HG03565 (cell line): Measurements from ENCODE around the gene CLUH.

Experiments
- ATAC-seq: cut with Tn5 transposase; IDR thresholded peaks from one replicate; pipeline ENCODE4 v1.9.1; 2021; ENCODE audit warnings: mild to moderate bottlenecking, moderate library complexity; ENCODE audit not compliant: unreplicated experiment

Gene CLUH

DNA sequence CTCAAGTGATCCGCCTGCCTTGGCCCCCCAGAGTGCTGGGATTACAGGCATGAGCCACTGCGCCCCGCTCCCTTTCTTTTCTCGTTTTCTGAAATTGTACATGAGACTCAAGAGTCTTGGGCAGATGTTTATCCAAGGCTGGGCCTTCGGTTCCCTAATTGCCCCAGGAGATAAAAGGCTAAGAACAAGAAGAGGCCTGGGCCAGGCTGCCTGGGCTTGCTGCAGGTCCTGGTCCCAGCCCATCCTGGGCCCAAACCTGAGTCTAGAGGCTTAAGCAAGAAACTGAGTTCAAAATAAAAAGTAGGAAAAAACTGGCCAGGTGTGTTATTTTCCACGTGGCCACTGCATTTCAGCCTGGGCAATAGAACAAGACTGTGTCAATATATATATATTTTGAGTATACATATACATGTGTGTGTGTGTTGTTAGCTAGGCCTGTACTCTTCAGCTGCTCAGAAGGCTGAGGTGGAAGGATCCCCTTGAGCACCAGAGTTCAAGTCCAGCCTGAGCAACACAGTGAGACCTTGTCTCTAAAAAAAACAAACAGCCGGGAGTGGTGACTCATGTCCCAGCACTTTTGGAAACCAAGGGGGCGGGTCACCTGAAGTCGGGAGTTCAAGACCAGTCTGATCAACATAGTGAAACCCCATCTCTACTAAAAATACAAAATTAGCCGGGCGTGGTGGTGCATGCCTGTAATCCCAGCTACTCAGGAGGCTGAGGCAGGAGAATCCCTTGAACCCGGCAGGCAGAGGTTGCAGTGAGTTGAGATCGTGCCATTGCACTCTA, 6.8 kb upstream of the CLUH start:
- no peak for ATAC-seq

DNA sequence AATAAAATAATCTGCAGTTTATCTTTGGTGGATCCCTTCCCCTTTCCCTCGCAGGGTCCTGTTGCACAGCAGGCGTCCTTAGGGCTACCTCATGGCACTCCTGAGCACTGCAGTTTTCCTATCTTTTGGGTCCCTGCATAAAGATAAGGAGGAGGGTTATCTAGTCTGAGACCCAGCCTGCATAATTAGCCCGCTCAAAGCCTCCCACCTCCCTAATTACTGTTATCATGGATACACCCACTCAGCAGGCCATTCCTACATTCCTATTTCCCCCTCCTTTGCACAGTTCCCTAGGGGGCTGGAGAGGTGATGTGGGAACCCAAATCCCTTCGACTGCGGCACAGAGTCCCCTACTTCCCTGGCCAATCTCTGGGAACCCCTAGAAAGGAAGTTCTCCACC, 5.1 kb upstream of the CLUH start:
- ATAC-seq = no peak

DNA sequence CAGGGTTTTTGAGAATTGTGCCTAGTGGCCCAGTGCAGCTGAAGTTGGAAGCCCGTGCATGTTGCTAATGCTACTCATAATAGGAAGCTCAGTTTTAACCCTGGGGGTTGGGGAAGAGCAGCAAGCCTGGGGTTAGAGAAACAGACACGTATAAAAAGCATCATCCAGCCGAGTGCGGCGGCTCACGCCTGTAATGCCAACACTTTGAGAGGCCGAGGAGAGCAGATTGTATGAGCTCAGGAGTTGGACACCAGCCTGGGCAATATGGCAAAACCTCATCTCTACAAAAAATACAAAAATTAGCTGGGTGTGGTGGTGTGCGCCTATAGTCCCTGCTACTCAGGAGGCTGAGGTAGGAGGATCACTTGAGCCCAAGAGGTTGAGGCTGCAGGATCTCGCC, 2.3 kb upstream of the CLUH start:
- ATAC-seq = no peak

DNA sequence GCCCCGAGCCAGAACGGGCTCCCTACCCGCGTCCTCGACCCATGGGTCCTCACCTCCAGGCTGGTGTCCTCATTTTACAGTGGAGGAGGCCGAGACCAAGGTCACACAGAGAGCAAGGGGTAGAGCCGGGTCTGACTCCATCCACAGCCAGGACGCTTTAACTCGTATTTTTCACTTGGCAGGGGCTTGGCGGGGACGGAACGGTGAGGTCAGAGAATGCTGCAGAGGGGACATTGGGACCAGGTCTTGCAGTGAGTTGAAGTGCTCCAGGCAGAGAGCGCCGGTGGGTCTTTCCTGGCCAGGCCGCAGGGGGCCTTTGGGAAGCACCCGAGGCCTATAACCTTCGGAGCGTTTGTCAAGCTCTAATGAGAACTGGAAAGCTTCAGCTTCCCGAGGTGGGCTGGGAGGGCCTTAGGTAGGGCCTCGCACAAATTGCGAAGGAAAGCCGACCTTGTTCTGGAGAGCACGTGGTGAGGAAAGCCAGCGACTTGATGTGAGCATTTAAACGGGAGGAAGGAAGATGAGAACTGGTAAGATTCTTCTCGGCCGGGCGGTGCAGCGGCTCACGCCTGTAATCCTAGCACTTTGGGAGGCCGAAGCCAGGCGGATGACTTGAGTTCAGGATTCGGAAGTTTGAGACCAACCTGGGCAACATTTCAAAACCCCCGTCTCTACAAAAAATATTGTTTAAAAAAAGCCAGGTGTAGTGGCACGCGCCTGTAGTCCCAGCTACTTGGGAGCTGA, 908 bp upstream of the CLUH start:
- no peak for ATAC-seq

DNA sequence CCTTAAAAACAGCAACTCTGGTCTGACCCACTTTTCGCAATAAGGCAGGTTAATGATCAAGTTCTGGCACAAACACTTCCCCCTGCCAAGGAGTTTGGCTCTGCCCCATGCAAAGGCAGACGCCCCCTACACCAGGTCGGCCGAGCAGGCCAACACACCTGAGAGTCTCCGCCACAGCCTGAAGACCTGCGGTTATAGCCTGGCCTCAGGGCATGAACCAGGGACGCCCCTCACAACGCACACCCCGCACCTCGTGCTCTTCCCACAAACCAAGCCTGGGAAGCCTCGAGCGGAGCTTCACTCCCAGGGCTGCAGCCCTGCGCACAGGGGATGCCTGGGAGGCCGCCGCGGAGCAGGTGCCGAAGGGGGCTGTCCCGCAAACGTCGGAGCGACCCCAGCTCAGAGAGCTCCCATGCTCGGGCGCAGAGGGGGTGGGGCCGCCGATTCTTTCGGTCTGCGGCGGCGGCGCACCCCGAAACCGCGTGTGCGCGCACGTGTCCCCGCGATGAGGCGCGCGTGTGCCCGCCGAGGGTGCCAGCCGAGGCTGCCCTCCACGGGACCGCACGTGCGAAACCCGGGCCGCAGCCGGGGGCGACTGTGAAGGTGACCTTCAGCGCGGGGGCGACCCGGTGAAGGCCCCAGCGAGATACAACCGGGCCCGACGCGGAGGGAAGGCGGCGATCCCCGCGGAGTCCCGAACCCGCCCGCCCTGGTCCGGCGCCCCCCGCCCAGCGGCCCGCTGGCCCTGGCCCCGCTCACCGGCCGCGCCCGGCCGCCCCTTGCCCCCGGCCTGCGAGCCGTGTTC, 559 bp downstream of the CLUH start:
- ATAC-seq = peak; percentile 12

DNA sequence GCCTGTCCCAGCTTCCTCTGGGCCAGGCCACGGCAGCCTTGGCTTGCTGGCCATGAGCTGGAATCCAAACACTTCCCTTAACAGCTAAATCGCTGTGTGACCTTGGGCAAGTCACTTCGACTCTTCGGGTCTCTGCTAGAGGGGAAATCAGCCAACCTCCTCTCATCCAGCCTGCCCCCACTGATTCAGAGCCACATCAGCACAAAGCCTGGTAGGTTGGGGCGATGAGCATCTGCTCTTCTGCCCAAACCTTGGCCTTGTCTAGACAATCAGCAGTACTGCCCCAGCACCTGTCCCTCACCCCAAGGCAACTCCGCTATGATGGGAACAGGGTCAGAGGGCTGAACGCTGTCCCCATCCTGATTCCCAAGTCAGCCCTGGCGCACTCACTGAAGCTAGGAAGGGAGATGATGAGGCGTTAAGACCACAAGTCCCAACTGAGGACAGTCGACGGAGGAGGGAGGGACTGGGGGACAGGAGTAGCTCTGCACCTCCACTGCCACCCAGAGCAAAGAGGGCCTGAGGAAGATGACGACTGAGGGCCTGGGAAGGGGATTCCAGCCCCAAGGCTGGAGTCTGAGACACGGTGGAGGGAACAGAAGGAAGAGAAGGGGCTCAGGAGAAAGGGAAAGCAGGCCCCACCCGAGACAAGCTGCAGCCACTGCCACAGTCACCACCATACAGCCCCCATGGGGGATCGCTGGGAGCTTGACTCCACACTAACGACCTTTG, 1.3 kb downstream of the CLUH start:
- ATAC-seq = no peak

DNA sequence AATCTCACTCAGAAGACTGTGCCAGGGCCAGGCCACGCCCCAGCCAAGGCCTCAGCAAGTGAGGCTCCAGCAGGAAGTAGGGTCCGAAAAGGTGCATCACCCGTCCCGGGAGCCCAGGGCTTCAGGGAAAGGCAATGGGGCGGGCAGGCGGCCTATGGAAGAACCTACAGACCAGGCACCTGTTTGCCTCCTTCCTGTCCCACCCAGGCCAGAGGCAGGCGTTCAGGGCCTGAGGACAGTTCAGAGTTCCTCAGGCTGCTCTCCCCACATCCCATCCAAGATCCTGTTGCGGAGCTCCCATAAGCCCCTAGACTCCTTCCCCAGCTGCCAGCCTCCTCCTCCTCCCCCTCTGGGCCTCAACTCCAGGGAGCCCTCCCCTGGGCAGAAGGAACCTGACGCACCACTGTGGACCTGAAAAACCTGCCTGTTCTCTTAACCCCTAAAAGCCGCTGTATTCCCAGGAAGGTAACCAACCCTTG, 2.3 kb downstream of the CLUH start:
- no peak for ATAC-seq

DNA sequence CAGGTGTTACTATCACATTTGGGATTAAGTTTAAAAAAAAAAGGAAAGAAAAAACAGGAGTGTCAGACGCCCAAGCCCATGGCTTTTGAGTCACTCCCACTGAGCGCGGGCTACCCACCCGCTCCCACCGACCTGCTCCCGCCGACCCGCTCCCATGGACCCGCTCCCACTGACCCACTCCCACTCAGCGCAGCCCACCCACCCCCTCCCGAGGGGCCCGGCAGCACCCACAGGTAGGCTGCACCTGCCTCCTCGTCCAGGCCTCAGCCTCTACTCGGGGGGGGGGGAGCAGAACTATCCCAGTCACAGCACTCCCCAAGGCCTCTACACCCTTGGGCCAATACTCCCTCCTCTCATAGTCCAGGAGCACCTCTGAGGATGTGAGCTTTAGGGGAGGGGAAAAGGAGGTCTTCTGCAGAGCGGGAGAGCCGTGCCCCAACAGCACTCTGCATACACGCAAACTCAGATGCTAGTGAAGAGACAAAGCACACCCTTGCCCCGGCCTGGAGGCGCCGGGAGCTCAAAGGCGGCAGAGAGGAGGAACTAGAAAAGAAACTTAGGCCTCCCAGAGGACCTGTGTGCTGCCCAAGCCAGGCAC, 2.9 kb downstream of the CLUH start:
- ATAC-seq = no peak

DNA sequence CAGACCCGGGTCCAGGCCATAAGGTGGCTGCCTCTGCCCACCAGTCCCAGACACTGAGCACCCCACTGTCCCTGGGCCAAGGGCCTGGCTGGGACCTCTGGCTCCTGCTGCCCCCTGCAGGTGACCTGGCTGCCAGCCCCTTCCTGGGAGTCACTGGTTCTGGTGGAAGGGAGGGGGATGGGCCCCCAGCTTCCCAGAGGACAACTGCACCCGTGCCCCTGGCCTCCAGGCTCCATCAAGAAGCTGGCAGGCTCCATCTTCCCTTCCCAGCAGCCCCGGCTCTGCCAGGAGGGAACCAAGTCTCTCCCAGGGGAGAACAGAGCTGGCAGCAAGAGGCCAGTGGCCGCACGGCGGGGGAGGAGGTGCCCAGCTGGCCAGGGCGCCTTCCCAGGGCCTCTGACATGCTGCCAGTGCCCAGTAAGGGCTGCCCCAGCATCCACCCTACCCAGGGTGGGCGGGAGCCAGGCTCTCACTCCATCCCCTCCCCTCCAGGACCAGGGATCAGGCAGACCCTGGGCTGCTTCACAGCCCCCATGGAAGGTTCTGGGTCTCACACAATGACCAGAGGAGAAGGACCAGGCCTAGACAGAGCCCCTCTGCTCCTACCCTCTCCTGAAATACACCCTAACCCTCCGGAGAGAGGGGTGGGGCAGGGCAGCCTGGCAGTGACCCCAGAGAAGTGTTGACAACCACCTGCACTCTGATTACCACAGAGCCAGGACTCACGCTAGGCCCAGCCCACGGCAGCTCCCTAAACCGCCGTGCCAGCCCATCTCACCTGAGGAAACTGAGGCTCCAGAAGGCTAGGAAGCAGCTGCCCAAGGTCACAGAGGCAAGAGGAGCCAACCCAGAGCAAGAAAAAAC, 3.6 kb downstream of the CLUH start:
- ATAC-seq = no peak

DNA sequence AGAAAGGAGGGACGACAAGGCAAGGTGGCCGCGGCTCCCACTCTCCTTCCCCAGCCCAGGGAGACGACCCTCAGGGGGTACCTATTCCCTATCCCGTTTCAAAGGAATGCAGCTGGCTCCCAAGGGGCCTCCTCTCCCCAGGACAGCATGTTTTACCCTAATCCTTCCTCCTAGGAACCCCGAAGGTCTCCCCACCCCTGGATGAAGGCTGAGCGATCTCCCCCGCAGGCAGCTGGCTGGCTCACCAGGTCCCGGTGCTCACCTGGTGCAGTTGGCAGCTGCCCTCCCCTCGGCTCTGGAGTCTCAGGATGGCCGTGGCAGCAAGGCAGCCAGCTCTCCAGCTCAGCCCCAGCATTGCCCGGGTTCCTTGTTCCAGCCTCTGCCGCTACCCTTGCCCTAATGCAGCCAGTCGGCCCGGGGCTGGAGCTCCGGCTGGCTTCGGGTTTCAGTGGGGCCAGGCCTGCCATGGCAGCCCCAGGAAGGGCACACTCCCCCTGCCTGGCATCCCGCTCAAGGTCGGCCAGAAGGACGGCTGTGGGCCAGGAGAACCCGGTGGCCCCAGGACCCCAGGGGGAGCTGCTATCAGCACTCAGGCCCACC, 4.6 kb downstream of the CLUH start:
- ATAC-seq = no peak

DNA sequence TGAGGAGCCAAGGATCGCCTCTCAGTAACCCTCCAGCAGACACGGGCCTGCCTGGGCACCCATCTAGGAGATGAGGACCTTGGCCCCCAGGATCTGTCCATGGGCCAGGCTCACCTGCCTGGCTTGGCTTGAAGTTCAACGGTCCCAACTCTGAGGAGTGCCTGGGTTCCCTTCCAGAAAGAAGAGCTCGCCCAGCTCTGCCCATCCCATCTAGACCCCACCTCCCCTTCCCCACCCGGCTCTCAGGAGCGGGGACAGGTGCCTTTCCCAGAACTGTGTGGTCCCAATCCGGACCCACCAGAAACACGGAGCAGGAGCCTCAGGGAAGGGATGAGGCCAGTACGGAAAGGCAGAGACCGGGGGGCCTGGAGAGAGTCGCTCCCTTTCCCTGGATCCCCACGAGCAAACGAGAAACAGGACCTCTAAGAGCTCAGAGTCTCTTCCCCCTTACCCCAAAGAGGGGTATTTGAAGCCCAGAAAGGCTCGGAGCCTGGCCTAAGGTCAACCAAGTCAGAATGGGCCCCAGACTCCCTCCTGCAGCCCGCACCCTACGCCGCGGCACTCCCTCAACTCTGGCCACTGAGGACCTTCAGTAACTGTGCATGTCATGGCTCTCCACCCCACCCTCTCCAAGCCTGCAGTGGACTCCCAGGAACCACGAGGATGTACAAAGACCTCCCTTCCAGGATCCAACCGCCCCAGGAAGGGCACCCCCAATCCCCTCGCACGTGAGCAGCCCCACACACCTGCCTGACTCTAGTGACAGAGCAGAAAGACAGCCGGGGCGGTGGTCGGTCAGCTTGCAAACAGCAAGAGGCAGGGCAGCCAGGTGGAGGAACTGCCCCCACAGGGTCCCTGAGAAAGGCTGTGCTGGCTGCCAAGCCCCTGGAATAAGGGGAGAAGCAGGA, 5.4 kb downstream of the CLUH start:
- no peak for ATAC-seq

DNA sequence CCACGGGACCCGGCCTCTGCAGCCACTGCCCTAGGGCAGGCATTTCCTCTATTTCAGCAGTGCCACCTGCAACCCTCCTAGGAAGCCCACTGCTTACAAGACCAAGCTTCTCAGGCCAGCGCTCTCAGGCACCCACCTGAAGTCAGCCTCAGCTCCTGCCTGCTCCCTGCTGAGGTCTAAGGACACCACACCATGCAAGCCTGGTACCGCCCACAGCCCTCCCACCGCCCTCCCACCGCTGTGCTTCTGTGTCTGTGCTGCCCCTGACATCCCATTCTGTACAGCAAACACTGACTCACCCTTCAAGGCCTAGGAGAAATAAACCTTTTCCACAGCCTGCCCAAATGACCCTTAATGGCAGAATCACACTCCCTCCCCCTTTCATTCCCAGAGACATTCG, 6.3 kb downstream of the CLUH start:
- no peak for ATAC-seq

DNA sequence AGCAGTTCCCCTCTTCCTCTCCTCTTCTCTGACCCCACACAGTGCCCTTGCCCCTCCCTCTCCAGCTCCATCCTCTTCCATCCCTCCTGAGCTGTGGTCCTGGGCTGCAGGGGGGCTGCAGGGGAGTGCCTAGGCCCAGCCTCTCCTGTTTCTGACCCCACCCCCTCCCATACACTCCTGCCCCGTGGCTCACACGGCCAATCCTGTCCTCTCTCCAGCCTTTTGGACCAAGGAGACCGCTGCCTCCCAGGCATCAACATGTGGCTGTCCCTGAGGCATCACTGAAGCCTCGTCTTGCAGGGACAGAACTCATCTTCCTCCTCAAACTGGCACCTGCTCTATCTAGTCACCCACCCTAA, 6.7 kb downstream of the CLUH start:
- no peak for ATAC-seq

DNA sequence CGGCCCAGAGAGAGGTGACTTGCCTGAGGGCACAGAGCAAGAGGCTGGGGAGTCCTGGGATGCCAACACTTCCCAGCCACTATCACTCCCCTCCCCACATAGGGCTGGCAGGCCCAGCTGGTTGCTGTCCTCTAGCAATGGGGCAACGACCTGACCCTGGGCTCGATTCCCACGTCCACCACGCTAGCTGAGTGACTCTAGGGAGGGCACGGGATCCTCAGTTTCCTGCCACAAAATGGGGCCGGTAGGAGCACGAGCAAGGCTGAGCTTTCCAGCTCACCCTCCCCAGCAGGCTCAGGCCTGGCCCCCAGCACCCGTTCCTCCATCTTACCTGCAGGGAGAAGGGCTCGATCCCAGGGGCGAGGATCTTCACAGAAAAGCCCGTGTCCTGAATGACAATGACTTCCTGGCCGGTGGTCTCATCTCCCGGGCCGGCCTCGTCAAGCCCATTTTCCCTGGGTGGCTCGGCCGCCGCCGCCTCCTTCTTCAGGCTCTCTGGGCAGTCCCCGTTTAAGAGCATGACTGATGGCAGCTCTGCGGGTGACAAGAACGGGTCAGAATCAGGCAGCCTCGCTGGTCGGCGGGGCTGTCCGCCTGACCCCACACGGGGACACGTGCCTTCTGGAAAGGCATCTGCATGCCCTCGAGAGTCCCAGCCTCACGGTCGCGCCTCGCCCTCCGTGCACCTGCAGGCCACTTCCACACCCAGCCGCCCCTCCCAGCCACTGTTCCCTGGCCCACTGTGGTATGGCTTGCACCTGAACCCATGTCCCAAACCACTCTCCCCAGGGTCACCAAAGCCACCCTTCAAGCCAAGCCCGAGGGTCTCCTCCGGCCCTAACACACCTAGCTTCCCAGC, 7.3 kb downstream of the CLUH start:
- no peak for ATAC-seq

DNA sequence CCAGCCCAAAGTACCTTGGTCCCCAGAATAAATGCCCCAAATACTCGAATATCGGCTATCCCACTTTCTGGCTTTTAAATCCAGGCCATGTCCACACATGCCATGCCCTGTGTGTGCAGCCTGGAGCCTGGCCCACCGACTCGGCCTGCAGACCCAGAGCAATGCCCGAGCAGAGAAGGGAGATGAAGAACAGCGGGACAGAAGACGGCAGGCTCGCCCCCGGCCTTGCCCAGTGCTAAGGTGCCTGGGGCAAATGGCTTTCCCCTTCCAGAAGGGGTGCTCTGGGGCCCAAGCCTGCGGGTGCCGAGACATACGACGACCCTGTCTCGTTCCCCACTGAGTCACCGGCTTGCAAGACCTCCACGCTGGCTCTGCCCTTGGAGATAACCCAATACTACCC, 8.0 kb downstream of the CLUH start:
- ATAC-seq = no peak

DNA sequence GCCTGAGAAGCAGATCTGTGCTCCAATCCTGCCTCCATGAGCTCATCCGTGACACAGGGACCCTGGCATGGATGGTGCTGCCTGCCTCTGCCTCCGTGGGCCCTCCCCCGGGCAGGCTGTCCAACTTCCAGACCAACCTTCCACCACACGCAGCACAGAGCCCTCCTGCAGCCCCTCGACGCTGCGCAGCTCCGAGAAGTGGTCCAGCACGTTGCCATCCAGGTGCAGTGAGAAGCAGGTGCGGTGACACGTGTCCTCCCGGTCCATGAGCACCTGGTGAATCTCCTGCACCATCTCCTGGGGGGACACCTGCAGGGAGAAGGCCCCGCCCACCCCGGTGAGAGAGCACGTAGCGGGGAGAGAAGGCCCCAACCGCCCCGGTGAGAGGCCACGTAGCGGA, 8.4 kb downstream of the CLUH start:
- ATAC-seq = no peak

DNA sequence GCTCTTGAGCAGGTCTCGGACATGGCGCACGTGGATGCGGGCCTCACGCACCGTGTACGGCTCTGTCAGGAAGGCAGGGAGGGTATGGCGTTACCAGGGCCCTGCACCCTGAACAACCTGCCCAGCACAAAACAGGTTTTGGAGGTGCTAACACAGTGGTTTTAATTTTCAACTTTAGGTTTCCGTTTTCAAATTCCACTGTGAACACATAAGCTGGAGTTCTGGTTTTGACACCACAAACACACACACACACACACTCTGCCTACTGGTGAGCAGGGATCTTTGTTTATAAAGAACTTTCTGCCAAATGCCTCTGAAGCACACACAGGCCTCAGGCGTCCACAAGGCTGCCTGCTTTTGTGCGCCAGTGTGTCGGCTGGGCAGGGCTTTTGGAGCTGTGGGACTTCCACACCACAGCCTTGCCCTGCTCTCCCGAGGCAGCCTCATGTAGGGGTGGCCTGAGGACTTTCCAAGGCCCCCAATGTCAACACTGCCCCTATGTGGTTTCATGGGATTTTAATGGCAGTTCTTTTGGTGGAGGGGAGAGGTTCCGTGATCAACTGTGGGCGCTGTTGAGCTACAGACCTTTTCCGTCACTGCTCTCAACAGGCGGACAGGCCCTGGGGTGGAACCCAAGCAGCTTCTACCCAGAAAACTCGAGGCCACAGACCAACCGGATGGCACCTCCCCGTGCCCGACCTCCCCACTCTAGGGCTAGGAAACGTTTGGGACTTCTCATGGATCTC, 9.4 kb downstream of the CLUH start:
- ATAC-seq = no peak
